ENCODE results near the gene KRT26.

The KRT26 gene

GRCh38 chr17:40735016-40735415, 37.0 kb downstream of the KRT26 start:
- Histone ChIP-seq H3K4me3 (ENCODE audit: low read depth, low read length) (no peak overlapping the region), H3K36me3 (ENCODE audit: control insufficient read depth in 2 of 2, insufficient read depth in 1 of 2, low read length in 2 of 2) (no peaks in the 10 kb centered on the region), H3K9me3 (ENCODE audit: control insufficient read depth, insufficient read depth, low read depth, low read length) (no peaks in the 10 kb centered on the region), H3K4me1 (ENCODE audit: control insufficient read depth, insufficient read depth, low read length) (no peaks in the 10 kb centered on the region), H3K27ac (ENCODE audit: extremely low read depth, low read depth, low read length) (no peak overlapping the region)
- TF ChIP-seq ZNF175 (tag by site-specific recombination; IDR thresholded peaks at IDR 0.05) (no peak), ZNF707 (tag by site-specific recombination; IDR thresholded peaks at IDR 0.05) (no peak), ZNF266 (tag by site-specific recombination; IDR thresholded peaks at IDR 0.05; ENCODE audit: low read depth) (no peak), SALL2 (tag by site-specific recombination; IDR thresholded peaks at IDR 0.05; ENCODE audit: borderline replicate concordance) (no peak), ZNF184 (tag by site-specific recombination; IDR thresholded peaks at IDR 0.05) (no peak), BCL11A (tag by site-specific recombination; IDR thresholded peaks at IDR 0.05; ENCODE audit: low read depth) (no peak), ZNF2 (tag by site-specific recombination; IDR thresholded peaks at IDR 0.05) (no peak), ZBTB11 (tag by site-specific recombination; conservative IDR thresholded peaks at IDR 0.05; ENCODE audit: low read depth) (no peak), REST (tag by site-specific recombination; IDR thresholded peaks at IDR 0.05) (no peak), ZNF341 (tag by site-specific recombination; IDR thresholded peaks at IDR 0.05; ENCODE audit: low read depth) (no peak), ZFHX2 (tag by site-specific recombination; conservative IDR thresholded peaks at IDR 0.05) (no peak), MZF1 (tag by site-specific recombination; IDR thresholded peaks at IDR 0.05; ENCODE audit: borderline replicate concordance) (no peak), ZNF701 (tag by site-specific recombination; IDR thresholded peaks at IDR 0.05) (no peak)
- CTCF ChIA-PET: interaction anchor here (0.7 kb wide), 1 partner anchor 26 kb away, joined by 3 read pairs; no protein-coding TSS in a partner anchor
- POLR2A ChIA-PET: no interaction called here

DNA sequence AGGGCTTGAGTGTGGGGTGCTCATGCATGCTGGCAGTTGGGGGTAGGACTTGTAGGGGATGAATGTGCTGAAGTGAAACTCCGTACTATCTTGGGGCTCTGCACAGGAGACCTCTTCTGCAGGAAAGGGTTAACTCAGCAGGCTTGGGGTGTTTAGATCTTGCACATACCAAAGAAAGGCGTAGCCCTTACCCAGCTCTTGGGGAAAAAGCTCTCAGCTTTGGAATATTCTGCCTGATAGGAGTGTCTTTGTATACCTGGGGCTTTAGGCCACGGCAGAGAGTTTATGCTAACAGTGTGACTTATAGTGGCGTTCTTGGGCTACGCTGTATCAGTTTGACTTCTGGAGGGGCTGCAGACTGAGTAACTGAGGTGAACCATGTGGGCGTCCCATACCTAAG, 38.0 kb downstream of the KRT26 start:
- Histone ChIP-seq H3K9me3 (ENCODE audit: control insufficient read depth, insufficient read depth, low read depth, low read length) (no peaks in the 10 kb centered on the region), H3K36me3 (ENCODE audit: control insufficient read depth in 2 of 2, insufficient read depth in 1 of 2, low read length in 2 of 2) (no peaks in the 10 kb centered on the region), H3K27ac (ENCODE audit: extremely low read depth, low read depth, low read length) (no peak overlapping the region), H3K4me3 (ENCODE audit: low read depth, low read length) (no peak overlapping the region), H3K4me1 (ENCODE audit: control insufficient read depth, insufficient read depth, low read length) (no peaks in the 10 kb centered on the region)
- ChIA-PET CTCF (interaction anchor here (0.6 kb wide), 1 partner anchor 18 kb away, joined by 3 read pairs; no protein-coding TSS in a partner anchor), POLR2A (no interaction called here)
- TF ChIP-seq ZNF146 (tag by site-specific recombination; IDR thresholded peaks at IDR 0.05): no peak
- no peak for TF ChIP-seq SP3 (tag by site-specific recombination; IDR thresholded peaks at IDR 0.05)
- no peak for TF ChIP-seq ZNF623 (tag by site-specific recombination; IDR thresholded peaks at IDR 0.05)
- TF ChIP-seq ZNF121 (tag by site-specific recombination; IDR thresholded peaks at IDR 0.05): no peak
- TF ChIP-seq ZNF610 (tag by site-specific recombination; IDR thresholded peaks at IDR 0.05; ENCODE audit: borderline replicate concordance): no peak
- no peak for TF ChIP-seq ZNF202 (tag by site-specific recombination; IDR thresholded peaks at IDR 0.05; ENCODE audit: borderline replicate concordance)
- no peak for TF ChIP-seq ZBTB20 (tag by site-specific recombination; IDR thresholded peaks at IDR 0.05)
- no peak for TF ChIP-seq ZNF433 (tag by site-specific recombination; IDR thresholded peaks at IDR 0.05; ENCODE audit: low read depth)
- no peak for TF ChIP-seq ZNF521 (tag by site-specific recombination; IDR thresholded peaks at IDR 0.05)
- no peak for TF ChIP-seq ZNF302 (tag by site-specific recombination; IDR thresholded peaks at IDR 0.05; ENCODE audit: low read depth)
- TF ChIP-seq KLF8 (tag by site-specific recombination; IDR thresholded peaks at IDR 0.05): no peak
- no peak for TF ChIP-seq ZNF704 (tag by site-specific recombination; IDR thresholded peaks at IDR 0.05)
- no peak for TF ChIP-seq PRDM6 (tag by site-specific recombination; IDR thresholded peaks at IDR 0.05)
- TF ChIP-seq ZBTB21 (tag by site-specific recombination; IDR thresholded peaks at IDR 0.05): no peak
- TF ChIP-seq ZNF530 (tag by site-specific recombination; IDR thresholded peaks at IDR 0.05; ENCODE audit: low read depth): no peak

All from HEK293 (cell line).